RCC 7860 (cell line): ENCODE measurements around the gene SMOC2.
"Not testable (repeated sequence)": the region's sequence is repeated elsewhere in the genome, so short reads cannot be mapped to it uniquely, and the experiment has no call there.

Source experiments
- DNase-seq: peaks from one replicate; pipeline ENCODE4 v3.0.0-alpha.2; 2015; ENCODE audit warnings: low spot score
- FAIRE-seq: peaks from 2 replicates; lab custom pipeline; 2012; peaks lifted over from hg19 to GRCh38; lab: Jason Lieb, UNC

SMOC2 gene

GRCh38 chr6:168674595-168674994 is 233.6 kb downstream of the SMOC2 start:
- FAIRE-seq (no peak), DNase-seq (no peak)

- FAIRE-seq (no peak), DNase-seq (no peak)
These were observed 234.4 kb downstream of the SMOC2 start for GRCh38 chr6:168675375-168675774.

- no peak for FAIRE-seq
These were observed 235.1 kb downstream of the SMOC2 start for GRCh38 chr6:168675933-168676551.

DNA sequence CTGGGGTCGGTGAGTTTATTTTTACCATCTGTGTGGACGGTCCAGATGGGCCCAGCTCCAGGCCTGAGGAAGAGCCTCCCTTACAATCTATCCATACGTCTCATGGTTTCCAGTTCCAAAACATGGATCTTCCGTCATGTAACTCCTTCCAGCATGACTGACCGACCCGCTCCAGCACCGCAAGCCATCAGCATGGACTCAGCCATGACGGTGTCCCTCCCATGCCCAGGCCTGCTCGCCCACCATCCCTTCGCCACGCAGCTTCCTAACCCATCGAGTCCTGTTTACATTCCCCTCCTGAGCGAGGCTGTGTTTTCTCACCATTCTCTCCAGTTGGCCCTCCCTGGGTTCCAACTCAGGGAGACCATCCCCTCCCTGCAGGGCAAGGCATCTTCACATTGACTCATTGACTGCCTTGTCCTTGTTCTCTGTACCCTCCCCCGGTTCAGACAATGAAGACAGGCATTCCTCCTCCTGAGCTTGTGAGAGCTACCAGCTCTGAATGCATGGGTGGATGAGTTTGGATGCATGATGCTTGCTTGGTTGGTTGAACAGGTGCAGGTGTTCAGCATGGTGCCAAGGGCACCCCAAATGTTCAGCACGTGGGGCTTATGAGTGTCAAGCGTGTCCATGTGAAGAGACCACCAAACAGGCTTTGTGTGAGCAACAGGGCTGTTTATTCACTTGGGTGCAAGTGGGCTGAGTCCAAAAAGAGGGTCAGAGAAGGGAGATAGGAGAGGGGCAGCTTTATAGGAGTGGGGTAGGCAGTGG is 235.8 kb downstream of the SMOC2 start:
- DNase-seq (no peak), FAIRE-seq (no peak)

More at GRCh38 chr6:168675933-168676551, 235.1 kb downstream of the SMOC2 start:
- DNase-seq, result no peak

DNA sequence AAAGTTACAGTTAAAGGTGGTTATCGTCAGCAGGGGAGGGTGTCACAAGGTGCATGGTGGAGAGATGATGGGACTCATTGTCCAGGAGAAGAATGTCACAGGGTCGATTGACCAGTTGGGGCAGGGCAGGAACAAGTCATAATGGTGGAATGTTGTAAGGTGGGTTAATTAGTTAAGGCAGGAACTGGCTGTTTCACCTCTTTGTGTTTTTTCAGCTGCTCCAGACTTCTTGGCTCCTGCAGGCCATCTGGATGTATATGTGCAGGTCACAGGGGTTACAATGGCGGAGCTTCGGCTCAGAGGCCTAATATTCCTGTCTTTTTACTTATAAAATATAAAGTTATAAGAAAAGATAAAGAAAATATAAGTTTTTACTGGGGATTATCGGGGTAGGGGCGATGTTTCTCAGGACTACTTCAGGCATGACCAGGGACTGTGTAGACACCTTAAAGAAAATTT is 236.4 kb downstream of the SMOC2 start:
- DNase-seq, FAIRE-seq: not testable (repeated sequence)

DNA sequence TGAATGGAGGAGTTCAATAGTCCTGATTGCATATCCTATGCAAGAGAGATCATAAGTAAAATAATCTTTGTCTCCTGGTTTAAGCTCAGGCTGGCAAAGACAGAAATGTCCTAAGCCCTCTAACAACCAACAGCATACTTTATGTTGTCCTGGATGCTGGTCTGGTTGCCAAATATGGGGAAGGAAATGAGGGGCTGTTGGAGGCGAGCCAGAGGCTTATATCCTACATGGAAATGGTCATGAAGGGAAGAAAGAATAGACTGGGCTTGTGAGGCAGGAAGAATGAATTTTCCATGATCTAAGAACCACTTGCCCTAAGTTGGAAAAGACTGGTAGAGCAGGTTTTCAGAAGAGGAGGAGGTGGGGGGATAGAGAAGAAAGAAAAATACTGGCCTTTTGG is 237.1 kb downstream of the SMOC2 start:
- FAIRE-seq, result no peak
- DNase-seq, result no peak

DNA sequence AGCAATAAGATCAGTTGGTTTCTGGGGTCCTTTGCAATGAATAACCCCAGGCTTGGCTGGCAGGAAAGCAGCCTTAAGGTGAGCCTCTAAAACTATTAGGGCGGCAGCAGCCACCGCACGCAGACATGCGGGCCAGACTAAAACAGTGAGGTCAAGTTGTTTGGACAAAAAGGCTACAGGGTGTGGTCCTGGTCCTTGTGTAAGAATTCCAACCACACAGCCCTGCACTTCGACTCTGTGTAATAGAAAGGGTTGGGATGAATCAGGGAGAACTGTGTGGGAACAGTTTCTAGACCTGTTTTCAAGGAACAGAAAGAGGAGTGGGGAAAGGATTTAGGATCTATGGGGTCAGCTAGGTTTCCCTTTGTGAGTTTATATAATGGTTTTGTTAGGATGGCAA is 237.6 kb downstream of the SMOC2 start:
- FAIRE-seq (no peak), DNase-seq (no peak)

DNA sequence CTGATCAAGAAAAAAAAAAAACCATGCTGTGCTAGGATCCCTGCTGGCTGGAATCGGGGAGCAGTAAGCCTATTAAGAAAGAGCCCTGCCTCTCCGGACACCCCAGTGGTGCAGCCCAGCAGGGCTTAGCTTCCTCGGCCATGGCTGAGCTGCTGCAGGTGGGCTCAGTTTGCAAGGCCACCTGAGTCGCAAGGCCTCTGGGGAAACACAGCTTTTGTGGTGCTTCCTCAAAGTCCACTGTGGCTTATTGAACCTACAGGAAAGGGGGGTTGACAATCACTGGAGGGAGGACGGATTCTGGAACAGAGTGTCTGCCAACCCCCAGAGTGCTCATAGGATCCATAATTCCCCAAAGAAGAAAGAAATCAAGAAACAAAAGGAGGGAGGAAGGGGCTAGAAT is 240.8 kb downstream of the SMOC2 start:
- no peak for DNase-seq
- no peak for FAIRE-seq

GRCh38 chr6:168683621-168684020 is 242.6 kb downstream of the SMOC2 start:
- no peak for DNase-seq
- FAIRE-seq, result no peak

- FAIRE-seq (no peak), DNase-seq (no peak)
These were observed 243.5 kb downstream of the SMOC2 start for GRCh38 chr6:168684471-168684870.

DNA sequence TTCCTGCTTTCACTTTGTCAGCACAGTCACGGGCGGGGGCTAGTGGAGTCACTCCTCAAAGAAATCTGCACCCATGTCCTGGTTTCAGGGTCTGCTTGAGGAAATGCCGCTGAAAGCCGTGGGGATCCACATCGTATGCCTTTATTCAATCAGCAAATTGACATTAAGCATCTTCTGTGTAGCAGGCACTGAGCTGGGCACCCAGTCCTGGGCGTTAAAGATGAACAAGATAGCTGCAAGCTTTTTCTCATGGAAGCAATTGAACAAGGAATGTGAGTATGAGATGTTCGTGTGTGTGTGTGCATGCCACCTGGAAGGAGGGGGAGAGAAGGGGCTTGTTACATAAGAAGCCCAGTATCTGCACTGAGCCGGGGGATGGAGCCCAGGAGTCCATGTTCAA is 243.9 kb downstream of the SMOC2 start:
- DNase-seq (no peak), FAIRE-seq (no peak)

DNA sequence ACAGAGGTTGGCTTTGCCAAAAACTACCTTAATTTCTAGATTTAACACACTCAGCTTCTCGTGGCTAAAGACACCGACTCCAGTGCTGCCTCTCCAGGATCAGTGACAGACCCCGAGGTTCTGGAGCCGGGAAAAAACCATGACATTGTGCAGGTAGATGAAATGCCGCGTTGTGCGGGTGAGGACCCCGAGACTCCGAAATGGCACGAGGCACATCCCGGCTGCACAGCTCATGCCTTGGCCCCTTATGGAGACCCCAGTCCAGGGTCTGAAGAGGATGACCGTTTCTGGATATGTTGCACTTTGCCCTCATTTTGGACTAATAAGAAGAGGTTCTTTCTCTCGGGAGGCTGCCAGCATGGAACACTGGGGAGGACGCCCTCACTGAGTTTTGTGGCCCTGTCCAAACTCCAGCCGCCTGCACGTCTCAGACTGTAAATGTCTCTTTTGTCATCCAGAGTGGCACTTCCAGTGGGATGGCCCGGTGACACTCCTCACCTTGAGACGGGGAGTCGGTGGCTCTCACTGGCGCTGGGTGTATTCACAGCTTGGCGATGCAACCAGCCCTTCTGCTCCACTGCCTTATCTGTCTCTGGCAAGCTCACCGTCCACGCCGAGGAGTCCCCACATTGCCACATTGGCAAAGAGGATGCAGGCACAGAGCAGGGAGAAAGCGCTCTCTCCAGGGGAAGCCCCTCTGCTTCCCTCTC is 245.2 kb downstream of the SMOC2 start:
- no peak for FAIRE-seq
- no peak for DNase-seq

GRCh38 chr6:168686831-168687730 is 246.1 kb downstream of the SMOC2 start:
- FAIRE-seq, result no peak

DNA sequence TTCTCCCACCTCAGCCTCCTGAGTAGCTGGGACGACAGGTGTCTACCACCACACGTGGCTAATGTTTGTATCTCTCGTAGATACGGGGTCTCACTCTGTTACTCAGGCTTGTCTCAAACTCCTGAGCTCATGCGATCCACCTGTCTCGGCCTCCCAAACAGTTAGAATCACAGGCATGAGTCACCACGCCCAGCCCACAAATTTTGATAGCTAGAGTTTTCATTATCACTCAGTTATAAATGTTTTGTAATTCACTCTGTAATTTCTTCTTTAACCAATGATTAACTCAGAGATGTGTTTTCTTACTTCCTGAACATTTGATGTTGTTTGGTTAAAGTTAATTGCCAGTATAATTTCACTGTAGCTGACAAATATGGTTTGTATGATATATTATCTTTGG is 249.3 kb downstream of the SMOC2 start:
- FAIRE-seq (no peak), DNase-seq (no peak)

More at GRCh38 chr6:168686831-168687730, 246.1 kb downstream of the SMOC2 start:
- DNase-seq, result no peak

DNA sequence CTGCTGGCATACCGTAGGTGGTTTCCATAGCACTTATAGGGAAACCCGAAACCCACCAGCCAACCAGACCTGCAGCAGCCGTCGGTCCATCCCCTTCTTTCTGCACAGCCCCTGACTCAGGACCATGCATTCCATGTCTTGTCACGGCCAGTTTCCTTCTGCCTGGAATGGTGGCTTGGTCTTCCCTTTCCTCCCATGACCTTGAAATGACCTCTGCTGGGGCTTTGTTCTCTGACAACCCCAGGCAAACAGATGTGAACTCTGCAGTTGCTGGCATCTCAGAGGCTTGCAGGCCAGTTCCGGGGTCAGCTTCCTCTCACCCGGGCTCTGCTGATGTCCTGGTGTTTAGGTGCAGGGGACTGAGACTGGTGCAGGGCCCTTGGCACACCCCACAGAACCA is 250.8 kb downstream of the SMOC2 start:
- DNase-seq (no peak), FAIRE-seq (no peak)

DNA sequence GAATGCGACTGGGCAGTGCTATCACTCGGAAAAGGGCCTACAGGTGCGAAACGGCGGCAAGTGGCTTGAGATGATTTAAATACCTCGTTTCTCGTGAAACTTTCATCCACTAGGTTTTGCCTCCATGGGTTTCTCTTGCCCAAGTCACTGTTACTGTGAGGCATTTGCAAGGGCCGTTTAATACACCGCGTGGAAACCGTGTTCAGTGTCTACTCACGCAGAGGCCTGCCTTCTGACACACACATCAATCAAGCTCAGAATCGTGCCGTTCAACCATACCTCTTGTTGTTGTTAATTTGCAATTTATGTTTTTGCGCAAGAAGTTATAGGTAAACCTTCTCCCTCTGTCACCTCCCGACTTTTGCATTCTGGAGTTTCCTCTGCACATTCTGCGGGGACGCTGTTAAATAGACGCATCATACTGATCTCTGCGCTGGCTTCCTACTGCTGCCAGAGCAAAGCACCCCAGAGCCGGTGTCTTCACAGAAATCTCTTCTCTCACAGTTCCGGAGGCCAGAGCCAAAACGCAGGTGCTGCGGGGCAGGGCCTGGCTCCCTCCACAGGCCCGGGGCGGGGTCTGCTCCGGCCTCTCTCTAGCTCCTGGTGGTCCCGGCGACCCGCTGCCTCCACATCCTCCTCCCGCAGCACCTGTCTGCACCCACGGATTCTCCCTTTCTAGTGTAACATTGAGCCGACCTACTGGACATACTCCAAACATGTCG is 251.4 kb downstream of the SMOC2 start:
- DNase-seq (no peak), FAIRE-seq (no peak)

DNA sequence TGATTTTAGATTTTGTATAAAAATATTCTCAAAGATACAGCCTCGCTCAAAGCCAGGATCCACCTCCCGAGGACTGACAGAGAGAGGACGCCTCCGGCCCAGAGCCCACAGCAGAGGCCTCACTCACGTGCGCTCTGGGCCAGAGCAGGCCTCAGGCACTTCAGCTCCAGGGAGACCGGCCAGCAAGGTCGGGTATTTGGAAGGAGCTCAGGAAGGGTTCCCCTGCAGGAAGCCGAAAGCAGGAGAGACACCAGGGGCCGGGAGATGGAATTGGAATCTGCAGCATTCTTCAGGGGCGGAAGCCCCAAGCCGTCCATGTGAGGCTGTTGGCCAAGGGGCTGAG is 251.9 kb downstream of the SMOC2 start:
- not testable (repeated sequence) for DNase-seq, FAIRE-seq

DNA sequence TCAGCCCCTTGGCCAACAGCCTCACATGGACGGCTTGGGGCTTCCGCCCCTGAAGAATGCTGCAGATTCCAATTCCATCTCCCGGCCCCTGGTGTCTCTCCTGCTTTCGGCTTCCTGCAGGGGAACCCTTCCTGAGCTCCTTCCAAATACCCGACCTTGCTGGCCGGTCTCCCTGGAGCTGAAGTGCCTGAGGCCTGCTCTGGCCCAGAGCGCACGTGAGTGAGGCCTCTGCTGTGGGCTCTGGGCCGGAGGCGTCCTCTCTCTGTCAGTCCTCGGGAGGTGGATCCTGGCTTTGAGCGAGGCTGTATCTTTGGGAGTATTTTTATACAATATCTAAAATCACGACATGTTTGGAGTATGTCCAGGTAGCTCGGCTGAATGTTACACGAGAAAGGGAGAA is 253.8 kb downstream of the SMOC2 start:
- not testable (repeated sequence) for FAIRE-seq, DNase-seq

DNA sequence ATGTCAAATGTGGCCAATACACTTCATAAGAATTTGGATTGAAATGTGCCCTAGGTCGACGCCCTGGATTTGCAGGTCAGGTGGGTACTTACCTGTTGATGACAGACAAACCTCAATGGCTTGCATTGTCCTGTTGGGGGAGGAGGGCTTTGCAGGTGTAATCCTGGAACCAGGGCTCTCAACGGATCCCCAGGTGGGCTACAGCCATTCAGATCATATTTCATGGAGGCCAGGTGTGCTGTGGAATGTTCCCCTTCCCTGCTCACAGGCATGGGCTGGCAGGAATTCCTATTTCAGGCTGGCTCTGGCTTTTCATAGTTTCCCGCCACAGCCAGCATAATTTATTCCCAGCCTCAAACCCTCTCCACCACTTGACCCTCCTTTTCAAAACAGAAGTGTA is 254.7 kb downstream of the SMOC2 start:
- no peak for FAIRE-seq

GRCh38 chr6:168698923-168699322 is 257.9 kb downstream of the SMOC2 start:
- FAIRE-seq, result no peak
- no peak for DNase-seq

More for the DNA sequence above, 254.7 kb downstream of the SMOC2 start:
- DNase-seq, result no peak
